ENCODE data around the gene SPSB2. TPM values are rescaled to one million over a fixed set of nuclear protein-coding genes. Genes with fewer than 3 reads are reported as not detected.

Gene SPSB2
- total and polyA plus RNA-seq, 2 experiments from 2014 or later, result 8.2 to 13.1 TPM

GRCh38 chr12:6831450-6831995 lies 41.6 kb downstream of the SPSB2 start:
- Mint-ChIP-seq H3K4me1 (peaks cover 27% of the 10 kb centered on the region), H3K27me3 (ENCODE audit: insufficient read depth, low read depth, poor library complexity) (peaks cover 22% of the 10 kb centered on the region), H3K36me3 (ENCODE audit: low read depth) (peaks cover 58% of the 10 kb centered on the region), H3K9me3 (no peaks in the 10 kb centered on the region), H3K4me3 (no peak overlapping the region), H3K27ac (no peak overlapping the region)
- Histone ChIP-seq H2AFZ (no peak overlapping the region), H3K79me2 (replicated peaks; ENCODE audit: insufficient read depth) (peaks cover 9% of the 10 kb centered on the region), H3K4me2 (no peak overlapping the region), H4K20me1 (replicated peaks; ENCODE audit: insufficient read depth) (peaks cover 3% of the 10 kb centered on the region; the same call in 1 of the 2 replicates), H3K27me3 (ENCODE audit: insufficient read depth) (peaks cover 4% of the 10 kb centered on the region; the same call in 1 of the 2 replicates), H3F3A (replicated peaks; ENCODE audit: low read depth) (peaks cover 27% of the 10 kb centered on the region), H3K4me1 (ENCODE audit: insufficient read depth) (peaks cover 16% of the 10 kb centered on the region), H3K4me3 (no peak overlapping the region), H3K27ac (ENCODE audit: low read depth) (no peak overlapping the region), H3K9me2 (ENCODE audit: insufficient read depth) (no peaks in the 10 kb centered on the region), H3K36me3 (ENCODE audit: insufficient read depth) (peaks cover 3% of the 10 kb centered on the region; the same call in 1 of the 2 replicates)
- TF ChIP-seq STAT1 (IDR thresholded peaks at IDR 0.05; ENCODE audit: unreplicated experiment) (no peak), ZNF462 (CRISPR knock-in tag; IDR thresholded peaks at IDR 0.05) (no peak), ZNF331 (CRISPR knock-in tag; IDR thresholded peaks at IDR 0.05; ENCODE audit: low read depth) (no peak), CTCF (conservative IDR thresholded peaks at IDR 0.05; ENCODE audit: low read depth in 2 of 2) (no peak), NANOG (IDR thresholded peaks at IDR 0.05; ENCODE audit: borderline replicate concordance) (no peak), JUNB (IDR thresholded peaks at IDR 0.05; ENCODE audit: unreplicated experiment) (no peak), EZH2 (IDR thresholded peaks at IDR 0.05; ENCODE audit: low read depth, unreplicated experiment) (no peak), EZH2phosphoT487 (IDR thresholded peaks at IDR 0.05; ENCODE audit: unreplicated experiment) (no peak), POLR2AphosphoS5 (IDR thresholded peaks at IDR 0.05; ENCODE audit: low read depth) (no peak), ZNF114 (CRISPR knock-in tag; IDR thresholded peaks at IDR 0.05) (no peak), ETS1 (IDR thresholded peaks at IDR 0.05) (no peak), CREB1 (CRISPR knock-in tag; IDR thresholded peaks at IDR 0.05; ENCODE audit: low read depth) (no peak), REST (IDR thresholded peaks at IDR 0.05; ENCODE audit: unreplicated experiment) (no peak)
- no peak for DNase-seq (ENCODE audit: low spot score)
- no peak for ATAC-seq

All from GM23338 (cell line).